22Rv1 (cell line): ENCODE measurements around the gene TRIP10.

Experiments used
- CTCF ChIP-seq: fragments of 450-650 bp; IDR thresholded peaks from 2 replicates; pipeline ENCODE4 v1.5.1; 2017; ENCODE audit warnings: mild to moderate bottlenecking
- ZFX ChIP-seq: fragments of 450-650 bp; IDR thresholded peaks from 2 replicates; pipeline ENCODE4 v1.6.1; 2017; ENCODE audit warnings: antibody characterized with exemption, borderline replicate concordance

GRCh38 chr19:6706633-6706958, 32.9 kb upstream of the TRIP10 start:
- no peak for TF ChIP-seq CTCF
- TF ChIP-seq ZFX: no peak
